Hematopoietic multipotent progenitor cell treated with erythropoietin and hydrocortisone succinate and interleukin-3 and kit ligand, for 15 days (in vitro differentiated cells): ENCODE results near the gene SNX33.

Experiments used
- DNase-seq: peaks from one replicate; pipeline ENCODE4 v3.0.0-alpha.2; 2015; ENCODE audit warnings: low spot score

The SNX33 gene

DNA sequence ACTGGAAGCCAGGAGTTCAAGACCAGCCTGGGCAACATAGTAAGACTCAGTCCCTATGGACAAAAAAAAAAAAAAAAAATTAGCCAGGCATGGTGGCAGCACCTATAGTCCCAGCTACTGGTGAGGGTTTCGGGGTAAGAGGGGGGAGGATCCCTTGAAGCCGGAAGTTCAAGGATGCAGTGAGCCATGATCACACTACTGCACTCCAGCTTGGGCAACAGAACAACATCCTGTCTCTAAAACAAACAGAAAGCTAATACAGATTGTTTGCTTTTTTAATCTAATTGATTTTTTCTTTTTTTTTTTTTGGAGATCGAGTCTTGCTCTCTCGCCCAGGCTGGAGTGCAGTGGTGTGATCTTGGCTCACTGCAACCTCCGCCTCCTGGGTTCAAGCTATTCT, 6.1 kb upstream of the SNX33 start:
- DNase-seq = no peak

DNA sequence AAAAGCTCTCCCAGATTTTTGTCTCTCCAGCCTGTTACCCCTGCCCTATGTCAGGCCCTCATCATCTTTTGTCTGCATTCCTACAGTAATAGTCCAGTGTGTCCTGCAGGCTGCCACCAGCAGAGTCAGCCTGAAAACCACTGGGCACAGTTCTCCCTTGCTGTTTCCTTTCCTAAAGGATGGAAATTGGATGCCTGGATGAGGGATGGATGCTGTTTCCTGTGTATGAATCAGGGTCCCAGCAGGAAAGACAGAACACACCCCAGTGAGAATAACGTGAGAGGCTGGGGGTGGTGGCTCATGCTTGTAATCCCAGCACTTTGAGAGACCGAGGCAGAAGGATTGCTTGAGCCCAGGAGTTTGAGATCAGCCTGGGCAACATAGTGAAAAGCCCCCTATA, 3.3 kb upstream of the SNX33 start:
- DNase-seq = no peak

DNA sequence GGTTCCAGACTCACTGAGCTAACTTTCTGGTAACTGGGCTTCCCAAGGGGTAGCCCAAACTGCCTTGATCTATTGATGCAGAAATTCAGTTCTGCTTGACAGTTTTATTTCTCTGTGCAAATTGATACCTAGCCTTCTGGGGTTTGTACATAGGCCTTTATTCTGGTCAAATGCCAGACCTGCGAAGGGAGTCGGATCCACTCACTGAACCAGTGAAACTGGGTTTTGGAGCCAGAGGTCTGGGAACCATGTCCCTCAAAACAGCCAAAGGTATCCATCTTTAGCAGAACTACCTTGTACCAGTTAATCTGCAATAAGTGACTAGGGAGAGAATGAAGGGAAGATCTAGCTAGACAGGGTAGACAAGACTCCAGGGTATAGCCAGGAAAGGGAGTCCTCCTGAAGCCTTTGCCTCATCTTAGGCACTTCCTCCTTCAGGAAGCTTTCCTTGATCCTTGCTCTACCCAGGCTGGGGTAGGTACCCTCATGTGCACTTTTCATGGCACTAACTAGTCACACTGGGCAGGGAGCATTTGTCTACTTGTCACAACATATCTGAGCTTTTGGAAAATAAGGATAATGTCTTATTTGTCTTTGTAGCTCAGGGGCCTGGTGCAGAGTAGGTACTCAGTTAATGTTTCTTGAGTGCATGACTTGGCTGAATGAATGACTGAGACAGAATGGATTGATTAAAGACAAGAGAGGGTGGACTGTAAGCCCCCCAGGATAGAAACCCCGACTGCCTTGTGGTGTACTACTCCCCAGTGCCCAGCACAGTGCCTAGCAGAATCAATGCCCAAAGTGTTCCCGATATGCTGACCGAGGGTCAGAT, 1.4 kb upstream of the SNX33 start:
- no peak for DNase-seq

DNA sequence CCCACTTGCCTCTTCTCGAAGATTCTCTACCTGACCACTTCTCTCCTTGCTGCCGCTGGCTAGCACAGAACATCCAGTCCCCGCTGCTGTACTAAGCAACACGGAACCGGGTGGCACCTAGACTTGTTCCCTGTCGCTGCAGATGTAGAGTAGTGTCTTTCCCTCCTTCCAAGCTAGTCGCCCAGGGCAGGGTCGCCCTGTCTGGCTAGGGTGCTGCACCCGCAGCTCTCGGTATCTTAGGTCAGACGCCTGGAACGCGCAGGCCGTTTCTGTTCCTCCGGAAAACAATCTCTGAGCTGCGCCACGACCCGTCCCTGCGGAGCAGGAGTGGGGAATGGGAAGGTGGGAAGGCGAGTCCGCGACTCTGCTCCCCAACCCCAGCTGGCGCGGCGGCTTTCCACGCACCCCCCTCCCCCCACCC, 758 bp upstream of the SNX33 start:
- DNase-seq = no peak

DNA sequence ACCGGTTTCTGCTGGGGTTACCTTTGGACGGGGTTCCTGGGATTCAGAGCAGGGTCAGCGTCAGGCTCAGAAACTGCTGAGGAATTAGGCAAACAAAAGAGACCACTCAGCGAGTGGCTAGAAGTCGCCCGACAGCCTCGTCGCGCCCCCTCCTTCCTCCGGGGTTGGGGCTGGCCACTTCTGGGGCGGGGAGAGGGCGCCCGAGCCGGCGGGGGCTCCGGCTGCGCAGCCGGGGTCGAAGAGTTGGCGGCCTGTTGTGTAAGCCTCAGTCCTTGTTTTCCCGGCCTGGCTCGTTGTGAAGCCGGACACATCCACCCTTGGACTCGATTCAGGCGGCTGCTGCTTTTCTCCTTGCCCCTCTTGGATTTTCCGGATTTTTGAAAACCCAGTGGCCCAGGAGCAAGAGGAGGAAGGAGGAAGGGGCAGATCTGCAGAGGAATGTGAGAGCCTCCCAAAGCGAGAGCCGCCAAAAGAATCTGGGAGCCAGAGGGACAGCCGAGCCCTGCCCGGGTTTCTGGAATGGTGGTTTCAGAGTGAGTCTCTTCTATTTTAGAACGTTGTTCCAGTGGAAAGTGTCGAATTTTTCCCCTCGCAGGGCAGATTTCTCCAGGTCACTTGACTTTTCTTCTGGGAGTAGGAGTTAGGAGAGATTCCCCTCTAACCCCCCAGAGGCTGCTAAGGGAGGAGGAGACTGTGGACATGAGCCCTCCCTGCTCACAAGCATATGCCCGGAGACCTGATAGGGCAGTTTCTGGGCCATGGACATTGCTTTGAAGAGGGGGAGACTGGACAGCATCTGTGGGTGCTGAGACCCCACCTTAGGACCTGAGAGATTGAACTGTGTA, 666 bp downstream of the SNX33 start:
- DNase-seq = no peak

DNA sequence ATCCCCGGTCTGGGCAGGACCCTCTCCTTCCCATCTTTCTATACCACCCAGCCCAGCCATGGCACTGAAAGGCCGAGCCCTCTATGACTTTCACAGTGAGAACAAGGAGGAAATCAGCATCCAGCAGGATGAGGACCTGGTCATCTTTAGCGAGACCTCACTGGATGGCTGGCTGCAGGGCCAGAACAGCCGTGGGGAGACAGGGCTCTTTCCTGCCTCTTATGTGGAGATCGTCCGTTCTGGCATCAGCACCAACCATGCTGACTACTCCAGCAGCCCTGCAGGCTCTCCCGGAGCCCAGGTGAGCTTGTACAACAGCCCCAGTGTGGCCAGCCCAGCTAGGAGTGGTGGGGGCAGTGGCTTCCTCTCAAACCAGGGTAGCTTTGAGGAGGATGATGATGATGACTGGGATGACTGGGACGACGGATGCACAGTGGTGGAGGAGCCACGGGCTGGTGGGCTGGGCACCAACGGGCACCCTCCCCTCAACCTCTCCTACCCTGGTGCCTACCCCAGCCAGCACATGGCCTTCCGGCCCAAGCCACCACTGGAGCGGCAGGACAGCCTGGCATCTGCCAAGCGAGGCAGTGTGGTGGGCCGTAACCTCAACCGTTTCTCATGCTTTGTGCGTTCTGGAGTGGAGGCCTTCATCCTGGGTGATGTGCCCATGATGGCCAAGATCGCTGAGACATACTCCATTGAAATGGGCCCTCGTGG, 1.5 kb downstream of the SNX33 start:
- no peak for DNase-seq

DNA sequence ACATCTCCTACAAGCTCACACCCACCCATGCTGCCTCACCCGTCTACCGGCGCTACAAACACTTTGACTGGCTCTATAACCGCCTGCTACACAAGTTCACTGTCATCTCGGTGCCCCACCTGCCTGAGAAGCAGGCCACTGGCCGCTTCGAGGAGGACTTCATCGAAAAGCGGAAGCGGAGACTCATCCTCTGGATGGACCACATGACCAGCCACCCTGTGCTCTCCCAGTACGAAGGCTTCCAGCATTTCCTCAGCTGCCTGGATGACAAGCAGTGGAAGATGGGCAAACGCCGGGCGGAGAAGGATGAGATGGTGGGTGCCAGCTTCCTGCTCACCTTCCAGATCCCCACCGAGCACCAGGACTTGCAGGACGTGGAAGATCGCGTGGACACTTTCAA, 2.1 kb downstream of the SNX33 start:
- no peak for DNase-seq

DNA sequence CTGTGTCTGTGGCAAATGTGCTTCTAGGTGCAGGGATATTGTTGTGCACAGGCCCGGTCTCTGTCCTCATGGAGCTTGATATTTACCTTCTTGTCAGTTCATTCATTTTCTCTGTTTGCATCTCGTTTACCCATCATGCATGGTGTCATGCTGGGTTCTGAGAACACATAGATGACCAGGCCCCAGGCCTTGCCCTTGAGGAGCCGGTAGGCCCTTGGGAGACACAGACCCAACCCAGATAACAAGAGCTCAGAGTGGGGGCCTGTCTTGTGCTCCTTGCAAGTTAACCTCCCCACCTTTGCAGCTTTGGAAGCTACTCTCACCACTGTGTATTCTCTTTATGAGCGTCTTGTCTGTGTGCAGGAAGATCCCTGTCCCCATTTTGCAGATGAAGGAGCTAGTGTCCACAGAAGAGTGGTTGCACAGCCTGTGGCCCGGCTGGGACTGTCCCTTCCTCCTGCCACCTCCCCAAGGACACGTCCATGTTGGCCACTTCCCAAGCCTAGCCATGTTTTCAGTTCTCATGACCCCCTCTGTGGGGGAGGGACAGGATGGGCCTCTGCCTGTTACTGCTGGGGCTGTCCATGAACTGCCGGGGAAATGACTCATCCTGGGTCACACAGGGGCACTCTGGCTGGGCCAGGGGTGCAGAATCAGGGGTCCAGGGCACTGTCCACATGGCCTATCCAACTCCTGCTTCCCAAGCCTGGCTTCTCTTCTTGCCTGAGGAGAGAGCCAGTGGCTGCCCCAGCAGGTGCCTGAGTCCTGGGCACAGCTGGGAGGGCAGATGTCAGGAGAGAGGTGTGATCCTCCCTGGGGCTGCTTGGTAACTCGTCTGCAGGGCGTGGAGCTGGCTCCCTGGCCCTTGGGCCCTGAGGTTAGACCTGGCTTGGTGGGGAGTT, 3.4 kb downstream of the SNX33 start:
- no peak for DNase-seq

DNA sequence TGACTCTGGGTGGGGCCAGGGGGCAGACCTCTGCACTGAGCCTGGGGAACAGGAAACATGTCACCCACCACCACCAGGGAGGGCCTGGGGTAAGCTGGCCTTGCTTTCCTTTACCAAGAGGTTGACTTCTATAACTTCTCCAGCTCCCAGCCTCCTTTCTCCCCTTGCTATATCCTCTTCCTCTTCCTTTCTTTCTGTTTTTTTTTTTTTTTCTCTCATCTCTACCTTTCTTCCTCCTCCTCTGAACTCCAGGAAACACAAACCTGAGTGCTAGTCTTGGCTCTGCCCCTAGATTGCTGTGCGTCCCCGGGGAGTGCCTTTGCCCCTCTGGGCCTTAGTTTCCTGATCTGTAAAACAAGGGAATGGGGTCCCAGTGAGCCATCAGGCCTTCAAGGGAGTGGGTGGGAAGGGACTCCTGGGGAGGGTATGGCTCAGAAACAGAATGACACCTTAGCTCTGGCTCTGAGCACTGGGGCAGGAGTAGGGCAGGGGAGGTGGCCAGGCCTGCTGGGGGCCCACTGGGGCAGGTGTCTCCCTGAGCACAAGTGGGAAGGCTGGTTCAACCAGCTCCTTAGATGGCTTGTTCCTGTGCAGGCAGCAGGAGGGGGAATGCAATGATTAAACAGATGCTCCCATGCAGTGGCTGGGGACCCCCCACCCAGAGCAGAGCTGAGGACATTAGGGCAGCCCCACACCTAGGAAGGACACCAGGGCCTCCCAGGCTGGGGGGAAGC, 4.3 kb downstream of the SNX33 start:
- DNase-seq = no peak

DNA sequence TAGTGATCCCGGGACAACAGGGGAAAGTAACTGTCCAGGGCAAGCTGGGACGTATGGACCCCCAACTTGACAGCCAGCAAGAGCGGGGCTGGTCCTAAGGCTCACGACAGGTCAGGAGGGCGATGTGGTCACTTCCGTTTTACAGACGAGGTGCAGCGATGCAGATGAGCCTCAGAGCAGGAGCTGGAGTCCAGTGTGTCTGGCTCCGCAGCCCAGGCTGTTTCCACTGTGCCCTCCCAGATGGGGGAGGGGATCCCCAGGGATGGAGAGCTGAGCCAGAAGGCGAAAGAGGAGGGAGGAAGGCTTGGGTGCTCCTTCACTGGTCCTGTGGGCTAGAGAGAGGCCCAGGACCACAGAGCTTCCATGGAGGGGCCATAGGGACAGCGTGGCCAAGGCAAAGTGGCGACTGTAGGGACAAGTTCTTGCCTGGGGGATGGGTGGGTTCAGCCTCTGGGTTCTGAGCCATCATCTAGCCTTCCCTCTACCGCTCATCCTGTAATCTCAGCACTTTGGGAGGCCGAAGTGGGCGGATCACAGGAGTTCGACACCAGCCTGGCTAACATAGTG, 5.7 kb downstream of the SNX33 start:
- no peak for DNase-seq

DNA sequence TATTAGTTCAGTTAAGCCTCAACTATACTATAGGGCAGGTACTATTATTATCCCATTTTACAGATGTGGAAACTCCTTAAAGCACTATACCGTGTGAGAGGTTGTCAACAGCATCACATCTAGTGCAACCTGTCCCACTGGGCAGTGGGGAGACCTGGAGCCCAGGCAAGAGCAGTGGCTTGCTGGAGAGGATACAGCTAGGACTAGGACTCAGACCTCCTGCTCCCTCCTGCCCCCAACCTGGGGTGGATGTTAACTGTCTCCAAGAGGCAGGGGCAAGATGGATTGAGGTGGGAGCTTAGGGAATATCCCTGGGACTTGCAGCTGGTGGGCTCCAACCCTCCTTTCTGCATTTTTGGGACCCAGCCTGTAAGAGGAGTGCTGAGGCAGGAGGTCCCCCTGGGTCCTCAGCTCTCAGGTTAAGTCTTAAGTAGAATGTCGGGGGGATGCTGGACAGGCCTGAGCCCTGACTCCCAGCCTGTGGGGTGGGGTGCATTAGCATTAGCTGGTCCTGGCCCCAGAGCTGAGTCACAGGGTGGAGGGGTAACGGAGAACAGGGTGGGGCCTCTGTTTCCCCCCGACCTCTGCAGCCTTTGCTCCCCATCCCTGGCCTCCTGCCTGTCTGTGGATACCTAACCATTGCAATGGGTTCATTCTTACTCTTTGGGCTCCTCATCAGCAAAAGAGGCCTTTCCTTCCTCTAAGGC, 6.6 kb downstream of the SNX33 start:
- DNase-seq = no peak

DNA sequence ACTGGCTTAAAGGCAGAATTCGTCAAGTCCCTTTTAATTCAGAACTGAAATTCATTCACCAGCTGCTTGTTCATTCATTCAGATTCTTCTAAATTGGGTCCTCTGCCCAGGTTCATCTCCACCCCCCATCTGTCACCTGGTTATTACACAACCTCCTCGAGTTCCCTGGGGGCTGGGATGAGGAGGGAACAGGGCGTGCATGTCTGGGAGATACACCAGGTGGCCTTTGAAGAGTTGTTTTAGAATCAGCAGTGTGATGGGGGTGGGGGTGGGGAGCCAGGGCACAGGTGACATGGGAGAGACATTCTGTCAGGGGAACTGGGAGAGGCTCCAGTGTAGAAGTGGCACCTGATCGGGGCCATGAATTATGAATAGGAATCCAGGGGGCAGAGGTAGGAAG, 8.2 kb downstream of the SNX33 start:
- no peak for DNase-seq

DNA sequence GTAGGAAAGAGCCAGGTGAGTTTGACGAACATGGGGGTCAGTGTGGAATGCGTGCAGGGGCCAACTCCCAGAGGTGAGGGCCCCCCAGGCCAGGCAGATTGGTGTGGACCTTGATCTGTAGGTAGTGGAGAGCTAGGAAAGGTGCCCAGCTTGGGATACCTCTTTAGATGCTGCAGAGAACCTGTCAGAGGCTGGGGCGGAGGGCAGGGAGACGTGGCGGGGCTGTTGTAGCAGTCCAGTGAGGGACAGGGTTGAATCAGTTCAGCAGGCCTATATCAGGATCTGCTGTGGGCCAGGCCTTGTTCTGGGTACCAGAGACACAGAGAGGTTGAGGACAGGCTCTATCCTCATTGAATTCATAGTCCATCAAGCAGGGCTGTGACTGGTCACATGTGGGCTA, 8.6 kb downstream of the SNX33 start:
- DNase-seq = no peak

DNA sequence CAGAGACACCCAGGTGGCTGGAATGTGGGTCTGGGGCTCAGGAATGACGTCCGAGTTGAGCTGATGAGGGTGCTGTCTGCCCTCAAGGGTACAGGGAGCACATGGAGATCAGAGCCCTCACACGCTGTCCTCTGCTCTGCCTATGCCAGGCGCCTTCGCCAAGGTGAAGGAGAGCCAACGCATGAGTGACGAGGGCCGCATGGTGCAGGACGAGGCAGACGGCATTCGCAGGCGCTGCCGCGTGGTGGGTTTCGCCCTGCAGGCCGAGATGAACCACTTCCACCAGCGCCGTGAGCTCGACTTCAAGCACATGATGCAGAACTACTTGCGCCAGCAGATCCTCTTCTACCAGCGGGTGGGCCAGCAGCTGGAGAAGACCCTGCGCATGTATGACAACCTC, 9.1 kb downstream of the SNX33 start:
- no peak for DNase-seq

DNA sequence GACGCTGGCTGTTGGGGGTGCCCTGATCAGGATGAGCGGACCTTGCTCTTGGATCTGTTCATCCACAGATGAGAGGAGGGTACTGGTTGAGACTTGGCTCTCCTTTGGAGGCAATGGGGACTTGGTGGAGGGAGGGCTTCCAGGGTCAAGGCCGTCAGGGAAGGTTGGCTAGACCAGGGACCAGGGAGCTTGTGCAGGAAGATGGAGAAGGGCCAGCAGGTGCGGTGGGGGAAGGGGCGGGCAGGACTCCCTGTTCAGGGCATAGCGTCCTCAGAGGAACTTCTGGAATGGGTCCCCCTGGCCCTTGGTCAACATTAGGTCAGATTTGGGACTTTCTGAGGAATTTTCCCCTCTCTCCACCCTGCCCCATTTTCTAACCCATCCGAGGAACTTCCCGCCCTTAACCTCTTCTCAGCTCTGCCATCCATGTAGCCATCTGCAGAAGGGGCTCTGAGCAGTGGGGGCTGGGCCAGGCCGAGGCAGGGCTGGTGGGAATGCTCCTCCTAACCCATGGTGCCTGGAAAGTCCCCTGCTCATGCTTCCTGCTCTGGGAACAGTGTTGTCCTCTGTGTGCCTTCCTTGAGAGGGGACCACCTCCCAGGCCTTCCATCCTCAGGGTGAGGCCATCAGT, 11.5 kb downstream of the SNX33 start:
- no peak for DNase-seq

DNA sequence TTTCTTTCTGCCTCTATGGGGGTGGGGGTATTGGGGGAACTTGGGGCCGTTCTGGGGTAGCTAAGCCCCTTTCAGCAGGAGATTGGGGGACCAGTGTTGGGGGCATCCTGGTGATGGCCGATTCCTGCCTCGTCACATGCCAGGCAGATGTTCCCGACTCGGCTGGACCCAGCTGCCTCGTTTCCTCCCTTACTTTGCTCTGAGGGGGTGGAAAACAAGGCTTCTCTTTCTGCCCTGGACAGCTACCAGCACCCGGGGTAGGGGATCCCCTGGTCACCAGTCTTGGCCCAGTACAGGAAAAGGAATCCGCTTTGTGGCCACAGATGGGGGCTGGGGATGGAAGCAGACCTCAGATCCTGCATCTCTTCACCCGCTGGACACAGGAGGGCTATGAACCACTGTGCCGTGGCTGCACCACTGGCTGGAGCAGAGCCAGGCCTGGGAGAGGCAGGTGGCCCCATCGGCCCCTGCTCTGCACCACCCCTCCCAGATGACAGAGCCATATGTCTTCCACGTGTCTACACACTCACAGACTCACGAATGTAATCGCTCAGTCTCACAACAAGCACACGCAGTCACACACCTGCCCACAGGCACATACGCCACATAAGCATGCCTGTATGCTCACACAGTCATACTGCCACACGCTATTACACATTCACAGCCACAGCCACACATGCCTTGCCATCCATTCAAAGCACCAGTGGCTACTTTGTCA, 12.4 kb downstream of the SNX33 start:
- DNase-seq = no peak

DNA sequence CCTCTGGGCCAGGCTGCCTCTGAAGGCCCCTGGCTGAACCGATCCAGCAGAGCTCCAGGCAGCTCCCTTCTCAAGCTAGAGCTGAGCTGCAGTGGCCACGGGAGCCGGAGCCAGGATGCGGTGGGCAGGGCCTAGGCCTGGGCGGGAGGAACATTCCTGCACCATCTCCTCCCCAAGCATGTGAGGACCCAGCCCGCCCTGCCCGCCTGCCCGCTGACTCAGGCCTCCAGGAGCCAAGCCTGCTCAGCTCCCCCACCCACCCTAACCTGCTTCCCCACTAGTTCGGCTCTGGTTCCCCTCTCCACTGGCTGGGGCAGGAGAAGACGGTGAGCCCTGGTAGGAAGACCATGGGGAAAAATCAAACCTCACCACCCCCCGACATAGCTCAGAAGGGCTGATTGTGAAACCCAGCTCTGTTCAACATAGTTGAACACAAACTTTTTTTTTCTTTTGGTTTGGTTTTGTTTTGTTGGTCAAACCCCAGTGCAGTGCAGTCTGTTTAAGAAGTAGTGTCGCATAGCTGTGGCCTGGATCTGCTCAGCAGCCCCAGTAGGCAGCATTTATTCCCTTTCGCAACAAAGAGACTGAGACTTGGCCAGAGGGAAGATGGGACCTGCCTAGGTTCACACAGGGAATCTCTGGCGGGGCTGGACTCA, 13.5 kb downstream of the SNX33 start:
- DNase-seq = no peak

DNA sequence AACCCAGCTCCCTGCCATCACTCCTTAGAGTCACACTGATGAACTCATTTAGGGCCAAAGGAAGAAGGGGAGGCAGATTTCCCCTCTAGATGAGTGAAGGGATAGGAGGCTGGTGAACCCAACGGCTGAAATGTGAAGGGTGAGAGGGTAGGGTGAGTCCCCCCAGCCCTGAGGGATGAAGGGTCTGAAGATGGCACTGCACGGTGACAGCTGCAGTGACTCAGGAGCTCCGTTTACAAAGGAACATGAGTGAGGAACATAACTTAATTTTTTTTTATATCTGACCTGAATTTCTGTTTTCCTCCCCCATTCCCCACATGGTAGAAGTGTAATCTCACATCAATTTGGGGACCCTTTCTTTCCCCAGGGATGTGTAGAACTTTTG, 14.0 kb downstream of the SNX33 start:
- DNase-seq = no peak
